ENCODE measurements around the gene NCS1. TPM values are rescaled to one million over a fixed set of nuclear protein-coding genes. Genes with fewer than 3 reads are reported as not detected.
A peak's percentile ranks its signal among the peaks of the same experiment; 100 is the strongest.

NCS1 gene
- total and polyA plus RNA-seq, 9 of the 15 experiments (the other 6 are each of a cell fraction or from before 2014, with no cell fraction given), result 0.28 to 27.0 (median 9.6) TPM

GRCh38 chr9:130235558-130236435 lies 63.6 kb downstream of the NCS1 start (continued):
- no peak for TF ChIP-seq AFF4 (CRISPR knock-in tag; IDR thresholded peaks at IDR 0.05)
- no peak for TF ChIP-seq PKNOX1 (IDR thresholded peaks at IDR 0.05)
- TF ChIP-seq POLR2AphosphoS2 (IDR thresholded peaks at IDR 0.05; ENCODE audit: low read length), result no peak
- TF ChIP-seq ZBTB8A (IDR thresholded peaks at IDR 0.05; ENCODE audit: partially characterized antibody), result no peak
- no peak for TF ChIP-seq MLX (CRISPR knock-in tag; conservative IDR thresholded peaks at IDR 0.05)
- no peak for TF ChIP-seq ZNF655 (CRISPR knock-in tag; IDR thresholded peaks at IDR 0.05)
- TF ChIP-seq AFF1 (IDR thresholded peaks at IDR 0.05; ENCODE audit: low read depth in 1 of 2, partially characterized antibody in 2 of 2), result no peak
- TF ChIP-seq SMAD3 (CRISPR knock-in tag; conservative IDR thresholded peaks at IDR 0.05), result no peak
- TF ChIP-seq HMGN3 (IDR thresholded peaks at IDR 0.05; ENCODE audit: borderline replicate concordance, extremely low read depth, insufficient read length, low read depth, low read length), result peak; percentile 15
- no peak for TF ChIP-seq PHB (CRISPR knock-in tag; IDR thresholded peaks at IDR 0.05)
- TF ChIP-seq ZNF12 (CRISPR knock-in tag; IDR thresholded peaks at IDR 0.05), result peak; percentile 61; the same call in 1 of the 2 replicates
- no peak for TF ChIP-seq EHMT2 (IDR thresholded peaks at IDR 0.05)
- no peak for TF ChIP-seq TCF7 (IDR thresholded peaks at IDR 0.05; ENCODE audit: borderline replicate concordance)
- no peak for TF ChIP-seq HNRNPLL (IDR thresholded peaks at IDR 0.05; ENCODE audit: low read depth, low read length, poor library complexity, severe bottlenecking)
- no peak for TF ChIP-seq CBFA2T3 (IDR thresholded peaks at IDR 0.05)

All from K562 (cell line).